Left lobe of liver (tissue), 2 donors: ENCODE results near the gene BHLHE23. TPM values are rescaled to one million over a fixed set of nuclear protein-coding genes. Genes with fewer than 3 reads are reported as not detected.
"Not testable (repeated sequence)": the region's sequence is repeated elsewhere in the genome, so short reads cannot be mapped to it uniquely, and the experiment has no call there.

Experiments
- ATAC-seq: fragments of 200-7000 bp; cut with Tn5 transposase; one replicate; pipeline ENCODE4 v1.9.1; 2020; ENCODE audit warnings: mild to moderate bottlenecking, moderate library complexity
- DNase-seq: peaks from one replicate; pipeline ENCODE4 v3.0.0-alpha.2; 2020; ENCODE audit warnings: low spot score
- total RNA-seq: library from RNA; stranded (reverse); gene quantifications from one replicate; pipeline ENCODE4 v1.2.1, GENCODE V29; 2021
- donor health status: DM: no; HTN: no; CAD: no; lungs with moderate emphysema.
- donor health status: DM: no; HTN: yes; CAD: no.

Gene BHLHE23
- total RNA-seq, 1 donor from 2014 or later = not detected

- DNase-seq (no peak), ATAC-seq (no peak)
Measured at GRCh38 chr20:63043348-63044203, 36.8 kb upstream of the BHLHE23 start.

DNA sequence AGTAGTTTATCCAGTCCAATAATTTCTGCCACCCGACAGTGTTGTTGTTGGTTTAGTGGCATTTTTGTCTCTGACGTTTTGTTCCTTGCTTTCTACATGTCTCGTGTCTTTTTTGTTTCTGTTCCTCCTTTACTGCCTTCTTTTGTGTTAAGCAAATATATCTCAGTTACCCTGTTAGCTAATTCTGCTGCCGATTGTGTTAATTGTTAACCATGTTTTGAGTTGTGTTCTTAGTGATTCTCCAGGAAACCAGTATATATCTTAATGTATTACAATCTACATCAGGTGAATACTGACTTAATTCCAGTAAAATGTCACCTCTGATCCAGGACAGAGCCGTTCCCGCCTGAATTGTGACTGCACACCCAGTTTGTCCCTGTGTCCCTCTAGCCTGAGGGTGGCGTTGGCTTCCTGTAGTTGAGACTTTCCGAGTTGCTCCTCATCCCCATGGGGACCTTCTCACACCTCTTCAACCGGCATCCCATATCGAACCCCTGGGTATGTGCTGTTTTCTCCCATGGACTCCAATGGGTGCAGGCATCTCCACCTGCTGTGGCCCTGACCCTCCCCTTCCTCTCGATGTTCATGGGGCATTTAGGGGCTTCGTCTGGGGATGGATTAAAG is 35.8 kb upstream of the BHLHE23 start:
- ATAC-seq = no peak

DNA sequence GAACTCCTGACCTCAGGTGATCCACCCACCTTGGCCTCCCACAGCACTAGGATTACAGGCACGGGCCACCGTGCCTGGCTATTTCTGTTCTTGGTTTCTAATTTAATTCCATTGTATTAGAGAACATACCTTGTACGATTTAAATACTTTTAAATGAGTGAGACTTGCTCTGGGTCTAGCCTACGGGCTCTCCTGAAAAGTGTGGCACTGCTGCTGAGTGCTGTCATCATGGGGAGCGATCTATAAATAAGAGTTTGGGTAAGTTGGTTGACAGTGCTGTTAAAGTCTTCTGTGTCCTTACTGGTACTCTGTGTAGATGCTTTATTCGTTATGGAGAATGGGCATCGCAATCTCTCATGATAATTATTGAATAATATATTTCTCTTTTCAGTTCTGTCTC is 35.0 kb upstream of the BHLHE23 start:
- DNase-seq (no peak), ATAC-seq (no peak)

More for the DNA sequence above, 35.8 kb upstream of the BHLHE23 start:
- DNase-seq = no peak

- ATAC-seq (no peak), DNase-seq (no peak)
Measured at GRCh38 chr20:63037669-63038268, 31.0 kb upstream of the BHLHE23 start.

DNA sequence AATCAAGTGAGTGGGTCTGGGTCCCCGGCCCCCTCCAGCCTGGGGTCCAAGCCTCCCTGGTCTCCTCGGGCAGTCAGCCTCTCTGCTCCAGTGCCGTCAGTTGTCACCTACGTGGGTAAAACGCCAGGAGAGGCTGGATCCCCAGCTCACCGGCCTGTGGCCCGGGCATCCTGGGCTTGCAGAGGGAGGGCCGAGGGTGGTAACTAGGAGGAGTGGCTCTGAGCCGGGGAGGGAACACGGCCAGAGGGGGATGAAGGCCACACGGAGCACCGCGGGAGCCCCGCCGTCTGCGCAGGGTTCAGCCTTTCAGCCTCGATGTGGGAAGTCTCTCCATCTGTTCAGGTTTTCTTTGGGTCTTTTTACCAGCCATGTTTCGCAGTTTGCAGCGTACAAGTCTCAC is 29.5 kb upstream of the BHLHE23 start:
- no peak for DNase-seq
- ATAC-seq = no peak

DNA sequence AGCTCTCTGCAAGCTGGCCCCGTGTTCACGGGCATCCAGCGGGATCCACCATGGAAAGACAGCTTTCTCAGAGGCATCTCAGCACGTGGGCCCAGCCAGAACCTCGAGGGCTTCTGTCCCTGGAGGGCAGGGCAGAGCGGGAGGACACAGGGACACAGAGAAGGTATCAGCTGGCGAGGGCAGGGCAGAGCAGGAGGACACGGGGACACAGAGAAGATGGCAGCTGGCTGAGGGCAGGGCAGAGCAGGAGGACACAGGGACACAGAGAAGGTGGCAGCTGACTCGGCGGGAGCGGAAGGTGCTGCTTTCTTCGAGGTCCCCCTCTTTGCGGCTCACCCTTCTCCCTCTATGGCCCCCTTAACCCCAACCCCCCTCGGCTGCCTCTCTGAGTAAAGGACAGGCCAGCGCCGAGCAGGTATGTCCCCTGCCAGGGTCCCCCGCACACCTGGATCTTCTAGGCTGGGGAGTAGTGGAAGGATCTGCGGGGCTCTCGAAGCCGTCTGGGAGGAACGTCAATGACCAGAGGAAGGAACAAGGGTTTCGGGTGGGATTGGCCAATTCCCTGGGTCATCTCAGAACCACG is 28.9 kb upstream of the BHLHE23 start:
- ATAC-seq (no peak), DNase-seq (no peak)

DNA sequence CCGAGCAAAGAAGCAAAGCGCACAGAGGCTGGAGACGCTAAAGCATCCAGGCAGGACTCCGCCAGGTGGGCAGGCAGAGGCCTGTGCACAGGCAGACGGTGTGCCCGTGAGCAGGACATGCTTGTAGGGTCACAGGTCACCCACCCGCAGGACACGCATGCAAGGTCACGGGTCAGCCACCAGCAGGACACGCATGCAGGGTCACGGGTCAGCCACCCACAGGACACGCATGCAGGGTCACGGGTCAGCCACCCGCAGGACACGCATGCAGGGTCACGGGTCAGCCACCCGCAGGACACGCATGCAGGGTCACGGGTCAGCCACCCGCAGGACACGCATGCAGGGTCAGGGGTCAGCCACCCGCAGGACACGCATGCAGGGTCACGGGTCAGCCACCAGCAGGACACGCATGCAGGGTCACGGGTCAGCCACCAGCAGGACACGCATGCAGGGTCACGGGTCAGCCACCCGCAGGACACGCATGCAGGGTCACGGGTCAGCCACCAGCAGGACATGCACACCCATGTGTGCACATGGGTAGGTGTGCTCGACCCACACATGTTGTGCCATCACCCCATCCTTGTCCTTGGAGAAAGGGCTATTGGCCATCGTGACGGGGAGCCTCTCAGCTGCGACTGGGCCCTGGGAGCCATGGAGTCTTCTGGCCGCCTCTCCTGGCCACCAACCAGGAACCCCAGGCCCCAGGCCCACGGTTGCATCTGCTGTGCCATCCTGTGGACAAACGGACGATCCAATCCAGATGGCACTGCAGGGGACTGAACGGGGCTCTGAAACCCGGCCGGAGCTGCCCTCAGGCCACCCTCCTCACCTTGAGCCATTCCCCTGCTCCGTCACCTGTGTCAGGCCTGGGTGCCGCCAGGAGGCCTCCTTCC is 28.2 kb upstream of the BHLHE23 start:
- not testable (repeated sequence) for DNase-seq, ATAC-seq

DNA sequence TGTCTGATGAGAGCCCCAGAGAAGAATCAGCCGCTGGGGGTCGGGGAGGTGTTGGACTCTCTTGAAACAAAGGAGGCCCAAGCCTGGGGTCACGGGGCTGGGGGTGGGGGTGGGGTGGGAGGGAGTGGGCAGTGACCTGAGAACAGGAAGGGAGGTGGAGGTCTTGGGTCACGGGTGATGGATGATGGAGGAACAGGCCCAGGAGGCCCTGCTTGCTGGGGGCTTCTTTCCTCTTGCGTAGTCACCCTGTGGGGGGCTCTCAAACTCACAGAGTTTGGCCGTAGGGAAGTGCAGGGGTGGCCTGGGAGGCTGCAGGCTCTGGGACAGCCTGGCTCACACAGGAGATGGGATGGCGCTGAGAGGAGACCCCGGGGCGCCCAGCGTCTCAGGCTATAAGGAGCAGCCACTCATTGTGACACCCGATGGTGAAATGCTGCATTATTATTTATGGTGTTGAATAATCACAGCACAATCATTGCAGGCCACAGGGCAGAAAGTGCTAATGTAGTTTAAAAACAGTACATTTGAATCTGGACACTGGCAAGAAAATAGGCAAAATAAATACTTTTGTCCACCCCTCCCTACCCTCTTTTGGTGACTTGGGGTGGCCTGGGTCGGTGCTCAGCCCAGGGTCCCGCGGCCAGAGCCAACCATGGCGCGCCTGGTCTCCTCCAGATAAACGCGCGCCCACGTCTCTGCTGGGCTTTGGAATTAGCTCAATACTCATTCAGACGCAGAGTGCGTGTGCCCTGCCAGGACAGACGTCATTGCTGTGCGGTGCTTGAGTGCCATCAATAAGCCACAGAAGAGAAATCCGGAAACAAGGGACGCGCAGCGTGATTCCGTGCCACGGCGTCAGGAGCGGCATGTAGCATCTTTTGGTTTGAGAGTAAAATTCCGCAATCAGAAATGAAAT is 27.3 kb upstream of the BHLHE23 start:
- ATAC-seq (no peak), DNase-seq (no peak)

- no peak for DNase-seq
- ATAC-seq = no peak
Measured at GRCh38 chr20:63032861-63033793, 26.4 kb upstream of the BHLHE23 start.

GRCh38 chr20:63032026-63032800 is 25.4 kb upstream of the BHLHE23 start:
- no peak for ATAC-seq
- DNase-seq = no peak

- ATAC-seq (no peak), DNase-seq (no peak)
Measured at GRCh38 chr20:63031251-63032014, 24.7 kb upstream of the BHLHE23 start.

GRCh38 chr20:63029358-63030121 is 22.8 kb upstream of the BHLHE23 start:
- no peak for ATAC-seq
- DNase-seq = no peak

- ATAC-seq (no peak), DNase-seq (no peak)
Measured at GRCh38 chr20:63028461-63028921, 21.7 kb upstream of the BHLHE23 start.

DNA sequence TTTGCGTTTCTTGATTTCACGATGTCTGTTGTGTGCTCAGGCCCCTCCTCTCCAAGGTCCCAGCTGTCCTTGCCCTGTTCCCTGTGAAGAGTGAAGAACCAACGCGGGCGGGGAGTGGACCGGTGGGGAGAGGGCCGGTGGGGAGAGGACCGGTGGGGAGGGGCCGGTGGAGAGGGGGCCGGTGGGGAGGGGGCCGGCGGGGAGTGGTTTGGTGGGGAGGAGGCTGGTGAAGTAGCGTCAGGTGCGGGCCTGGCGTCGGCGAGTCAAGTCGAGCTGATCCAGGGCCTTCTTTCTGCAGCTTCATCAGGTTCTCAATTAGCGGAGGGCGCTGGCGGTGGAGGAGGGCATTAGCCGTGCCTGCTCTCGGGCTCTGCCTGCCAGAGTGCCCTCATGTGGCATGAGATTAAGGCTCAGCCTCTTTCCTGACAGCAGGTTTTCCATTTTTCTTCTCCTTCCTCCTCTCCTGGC is 21.2 kb upstream of the BHLHE23 start:
- ATAC-seq (peak; percentile 42), DNase-seq (no peak)

DNA sequence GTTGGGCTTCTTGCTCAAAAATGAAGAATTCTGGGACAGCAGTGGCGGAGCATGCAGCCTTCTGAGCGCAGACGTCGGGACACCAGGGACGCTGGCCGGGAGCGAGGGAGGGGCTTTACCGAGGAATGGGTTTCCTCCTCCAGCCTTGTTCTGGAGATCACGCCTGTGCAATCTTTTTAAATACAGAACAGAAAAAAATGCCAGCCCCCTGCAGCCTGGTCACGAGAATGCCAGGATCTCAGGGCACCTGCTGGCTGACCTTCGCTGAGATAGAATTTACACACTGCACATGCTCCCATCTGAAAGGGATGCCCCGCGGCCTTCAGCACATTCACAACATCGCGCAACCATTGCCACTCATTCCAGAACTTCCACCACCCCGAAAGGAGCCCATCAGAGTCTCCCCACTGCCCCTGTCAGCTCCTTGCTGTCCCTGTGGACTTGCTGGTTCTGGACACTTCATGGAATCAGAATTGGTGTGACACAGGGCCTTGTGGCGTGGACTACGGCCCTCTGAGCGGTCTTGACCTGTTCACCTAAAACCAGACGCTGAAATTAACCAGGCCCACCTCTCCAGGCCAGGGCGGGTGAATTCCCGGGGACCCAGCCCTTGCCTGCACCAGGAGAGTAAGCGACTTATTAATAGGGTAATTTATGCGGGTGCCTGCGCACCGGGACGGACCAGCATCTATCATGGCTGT is 20.6 kb upstream of the BHLHE23 start:
- no peak for DNase-seq
- no peak for ATAC-seq
